HG03159 (cell line): ENCODE measurements around the gene S100B.

Experiments used
- ATAC-seq: cut with Tn5 transposase; IDR thresholded peaks from one replicate; pipeline ENCODE4 v1.9.1; 2021; ENCODE audit warnings: mild to moderate bottlenecking, moderate library complexity; ENCODE audit not compliant: unreplicated experiment

The S100B gene

GRCh38 chr21:46562472-46562871 lies 42.4 kb downstream of the S100B start:
- ATAC-seq = no peak

DNA sequence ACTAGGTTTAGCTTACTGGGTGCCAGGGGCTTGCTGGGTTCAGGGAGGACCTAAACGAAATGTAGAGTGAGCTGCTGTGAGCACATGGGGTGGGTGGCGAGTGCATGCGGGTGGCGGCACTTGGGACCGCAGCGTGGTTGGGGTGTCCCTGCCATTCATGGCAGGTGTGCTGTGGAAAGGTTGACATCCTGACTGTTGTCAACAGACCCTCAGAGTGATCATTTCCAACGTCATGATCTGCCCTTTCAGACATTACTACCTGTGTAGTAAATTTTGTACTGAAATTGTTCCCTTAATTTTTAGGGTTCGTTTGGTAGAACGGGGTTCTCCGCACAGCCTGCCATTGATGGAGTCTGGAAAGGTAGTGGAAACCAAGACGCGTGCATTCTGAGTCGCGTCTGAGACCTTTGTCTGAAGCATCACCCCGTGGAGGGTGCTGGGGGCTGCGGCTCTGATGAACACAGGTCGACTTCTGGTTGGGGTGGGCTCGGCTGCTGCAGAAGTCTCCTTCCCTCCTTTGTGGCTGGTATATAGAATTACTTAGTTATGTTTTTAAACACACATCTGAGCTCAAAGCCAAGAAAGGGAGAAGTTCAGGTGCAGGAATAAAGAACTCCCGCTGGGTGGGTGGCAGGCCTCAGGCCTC lies 43.3 kb downstream of the S100B start:
- ATAC-seq = no peak

- ATAC-seq = no peak
These were observed 44.1 kb downstream of the S100B start for GRCh38 chr21:46560568-46561444.

DNA sequence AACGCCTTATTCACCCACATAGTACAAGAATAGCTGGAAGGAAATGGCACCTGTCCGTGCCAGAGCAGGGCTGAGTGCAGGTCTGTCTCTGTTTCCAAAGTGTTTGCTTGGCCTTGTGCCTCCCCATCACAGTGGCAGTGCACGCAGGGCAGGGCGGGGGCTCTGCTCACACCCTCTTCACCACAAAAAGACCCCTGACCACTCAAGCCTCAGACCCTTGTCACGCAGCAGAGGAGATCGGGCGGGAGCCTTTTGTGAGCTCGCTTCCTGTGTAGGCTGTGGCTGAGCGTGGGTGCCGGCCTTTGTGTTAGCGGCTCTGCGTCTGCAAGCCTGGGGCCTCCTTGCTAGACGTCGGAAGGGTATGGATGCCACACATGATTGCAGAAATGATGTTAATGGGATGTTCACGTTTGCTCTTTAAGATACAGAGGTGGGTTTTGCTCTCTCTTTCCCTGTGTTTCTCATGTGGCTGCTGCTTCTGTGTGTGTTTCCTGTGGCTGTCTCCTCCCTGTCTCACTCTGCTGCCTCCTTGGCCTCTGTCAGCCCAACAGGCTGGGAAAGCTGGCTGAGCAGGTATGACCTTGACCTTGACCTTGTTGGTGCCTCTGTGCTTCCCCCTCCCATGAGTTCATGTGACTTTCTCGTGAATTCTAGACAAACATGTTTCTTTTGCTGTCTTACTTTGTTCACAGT lies 45.4 kb downstream of the S100B start:
- no peak for ATAC-seq

GRCh38 chr21:46557919-46558392 lies 46.9 kb downstream of the S100B start:
- no peak for ATAC-seq

- ATAC-seq = no peak
These were observed 47.4 kb downstream of the S100B start for GRCh38 chr21:46557469-46557868.

- ATAC-seq = no peak
These were observed 48.1 kb downstream of the S100B start for GRCh38 chr21:46556802-46557201.

- no peak for ATAC-seq
These were observed 49.2 kb downstream of the S100B start for GRCh38 chr21:46555678-46556077.

- ATAC-seq = no peak
These were observed 49.7 kb downstream of the S100B start for GRCh38 chr21:46555225-46555617.

DNA sequence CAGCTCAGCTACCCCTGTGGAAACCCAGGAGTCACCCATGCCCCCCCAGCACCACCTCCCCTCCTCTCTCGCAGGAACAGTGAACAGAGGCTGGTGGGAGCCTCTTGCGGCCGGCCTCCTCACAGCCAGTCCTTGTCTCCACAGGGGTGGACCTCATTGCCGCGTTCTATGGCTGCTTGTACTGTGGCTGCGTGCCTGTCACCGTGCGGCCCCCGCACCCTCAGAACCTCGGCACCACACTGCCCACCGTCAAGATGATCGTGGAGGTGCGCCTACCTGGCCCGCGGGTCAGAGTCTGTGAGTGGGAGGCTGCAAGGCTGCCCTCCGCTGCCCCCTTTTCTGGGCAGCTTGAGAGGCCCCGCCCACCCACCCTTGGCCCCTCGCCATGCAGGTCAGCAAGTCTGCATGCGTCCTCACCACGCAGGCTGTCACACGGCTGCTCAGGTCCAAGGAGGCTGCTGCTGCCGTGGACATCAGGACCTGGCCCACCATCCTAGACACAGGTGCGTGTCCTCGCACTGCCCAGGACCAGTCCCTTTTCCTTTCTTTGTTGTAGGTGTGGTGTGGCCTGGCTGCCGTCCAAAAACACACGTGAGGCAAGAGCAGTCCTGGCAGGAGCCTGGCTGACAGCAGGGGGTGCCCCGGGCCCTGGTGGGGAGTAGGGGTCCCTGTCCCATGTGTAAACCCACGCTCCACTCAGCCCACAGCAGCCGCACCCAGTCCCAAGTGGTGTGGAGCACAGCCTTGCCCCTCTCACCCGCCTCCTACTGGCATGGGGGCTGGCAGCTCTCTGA lies 50.3 kb downstream of the S100B start:
- ATAC-seq = no peak

DNA sequence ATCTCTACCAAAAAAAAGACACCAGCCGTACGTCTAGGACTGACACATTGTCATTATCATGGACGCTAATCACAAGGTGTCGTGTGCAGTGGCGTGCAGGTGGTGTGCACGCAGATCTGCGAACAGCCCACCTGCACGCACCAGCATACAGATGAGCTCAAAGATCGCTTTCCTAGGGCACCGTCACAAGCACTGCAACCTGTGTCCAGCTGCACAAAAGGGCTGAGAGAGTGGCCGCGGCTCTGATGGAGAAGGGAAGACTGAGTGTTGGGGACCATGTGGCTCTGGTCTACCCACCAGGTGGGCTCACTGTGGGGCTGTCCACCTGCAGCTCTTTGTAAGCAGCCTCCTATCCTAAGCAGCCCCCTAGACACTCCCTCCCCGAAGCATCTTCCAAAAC lies 50.9 kb downstream of the S100B start:
- no peak for ATAC-seq

DNA sequence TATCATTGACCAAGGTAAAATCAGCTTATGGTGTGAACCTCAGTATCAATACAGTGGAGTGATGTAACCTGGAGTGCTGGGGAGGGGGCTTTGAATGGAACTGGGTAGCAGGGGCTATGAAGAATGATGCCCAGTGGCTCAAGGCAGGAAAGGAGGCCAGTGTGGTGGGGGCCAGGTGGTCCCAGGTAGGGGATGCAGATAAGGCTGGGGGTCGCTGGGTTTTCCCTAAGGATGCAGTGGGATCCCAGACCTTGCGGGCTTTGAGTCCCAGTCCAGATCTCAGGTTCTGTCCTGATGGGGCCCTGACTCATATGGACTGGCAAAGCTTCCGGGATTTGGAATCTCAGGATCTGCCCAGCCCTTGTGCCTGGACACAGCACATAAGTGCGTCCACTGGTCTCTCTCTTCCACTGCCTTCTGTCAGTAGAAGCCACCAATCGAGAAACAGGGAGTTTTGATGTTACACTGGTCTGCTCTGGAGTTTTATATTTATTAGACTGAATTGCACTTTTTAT lies 52.0 kb downstream of the S100B start:
- ATAC-seq = no peak

DNA sequence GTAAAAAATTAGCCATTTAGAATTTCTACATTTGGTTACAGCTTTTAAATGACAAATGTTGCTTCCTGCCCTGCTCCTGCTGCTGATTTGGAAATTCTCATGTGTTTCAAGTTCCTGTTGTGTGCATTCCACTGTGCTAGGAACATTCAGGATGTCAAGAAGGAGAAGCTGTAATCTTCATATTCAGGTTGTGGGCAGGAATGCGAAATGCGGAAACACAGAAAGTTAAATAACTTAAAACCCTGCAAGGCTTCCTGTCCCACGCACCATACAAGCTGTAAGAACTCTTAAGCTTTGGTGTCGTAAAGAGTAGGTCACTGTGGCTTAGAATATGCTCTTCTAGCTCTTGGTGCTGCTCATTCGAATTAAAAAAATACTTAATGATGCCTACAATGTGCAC lies 52.6 kb downstream of the S100B start:
- ATAC-seq = no peak

- ATAC-seq = no peak
These were observed 53.1 kb downstream of the S100B start for GRCh38 chr21:46551636-46552241.

DNA sequence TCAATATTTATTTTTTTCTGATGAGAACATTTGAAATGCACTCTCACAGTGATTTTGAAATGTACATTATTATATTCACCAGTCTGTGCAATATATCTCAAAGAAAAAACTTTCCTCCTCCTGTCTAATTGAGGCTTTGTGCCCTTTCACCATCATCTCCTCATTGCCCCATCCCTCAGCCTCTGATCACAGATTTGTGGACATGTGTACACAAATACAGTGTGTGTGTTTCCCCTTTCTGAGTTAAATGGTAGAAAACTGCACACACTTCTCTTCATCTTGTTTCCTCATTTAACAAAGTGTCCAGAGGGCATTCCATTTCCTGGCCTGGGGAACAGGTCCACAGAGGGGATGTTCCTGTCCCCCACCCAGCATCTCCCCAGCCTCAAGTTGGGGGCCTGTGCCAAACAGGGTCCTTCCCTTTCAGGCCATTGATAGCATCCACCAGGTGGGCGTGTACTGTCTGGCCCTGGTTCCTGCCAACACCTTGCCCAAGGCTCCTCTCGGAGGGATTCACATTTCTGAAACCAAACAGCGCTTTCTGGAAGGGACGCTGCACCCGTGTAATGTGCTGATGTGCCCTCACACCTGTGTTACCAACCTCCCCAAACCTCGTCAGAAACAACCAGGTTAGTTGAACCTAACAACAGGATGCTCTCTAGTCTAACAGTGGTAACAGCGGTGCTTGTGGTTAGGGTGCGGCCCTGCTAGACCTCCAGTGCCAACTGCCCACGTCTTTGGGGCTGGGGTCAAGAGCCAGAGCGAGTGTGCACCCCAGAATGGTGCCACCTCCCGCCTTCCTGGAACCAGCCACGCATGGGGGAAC lies 54.6 kb downstream of the S100B start:
- ATAC-seq = no peak

- ATAC-seq = no peak
These were observed 55.2 kb downstream of the S100B start for GRCh38 chr21:46549650-46550049.
